OCI-LY7 (cell line): ENCODE measurements around the gene ST3GAL3. TPM values are rescaled to one million over a fixed set of nuclear protein-coding genes. Genes with fewer than 3 reads are reported as not detected.

Source experiments
- BruUV-seq: library from RNA; stranded (reverse); fragments of 400-500 nt; replicated peaks from 2 replicates; lab custom pipeline; 2021; lab: Mats Ljungman, UMichigan
- CTCF ChIA-PET: fragments of 300-600 bp; sonication (Branson Sonifier 250); formaldehyde crosslinking; loops from one replicate; lab custom pipeline; 2022; ENCODE audit warnings: antibody characterized with exemption; ENCODE audit not compliant: unreplicated experiment; lab: Charles Lee
- POLR2A ChIA-PET: fragments of 300-600 bp; sonication (Branson Sonifier 250); formaldehyde crosslinking; loops from one replicate; lab custom pipeline; 2022; ENCODE audit warnings: antibody characterized with exemption; lab: Charles Lee
- DNase-seq: peaks from one replicate; pipeline ENCODE4 v3.0.0-alpha.2; 2015; ENCODE audit warnings: low spot score
- H2AFZ ChIP-seq: fragments of 200-600 bp; sonication (generic), shearing (Covaris generic); 2 replicates; pipeline ENCODE4 v1.6.1; 2014; ENCODE audit warnings: mild to moderate bottlenecking, antibody characterized with exemption, low read length, moderate library complexity
- H3K27ac ChIP-seq: fragments of 200-600 bp; sonication (generic); 2 replicates; pipeline ENCODE4 v1.5.1; 2014; ENCODE audit warnings: mixed run types, low read depth, mild to moderate bottlenecking, moderate library complexity, low read length, inconsistent platforms; ENCODE audit not compliant: poor library complexity, severe bottlenecking
- H3K36me3 ChIP-seq: fragments of 200-600 bp; sonication (generic); 2 replicates; pipeline ENCODE4 v1.6.1; 2014; ENCODE audit warnings: mild to moderate bottlenecking, antibody characterized with exemption, low read length, moderate library complexity, mixed read lengths; ENCODE audit not compliant: insufficient read depth
- H3K4me1 ChIP-seq: fragments of 200-600 bp; sonication (generic); 2 replicates; pipeline ENCODE4 v1.5.1; 2014; ENCODE audit warnings: mild to moderate bottlenecking, low read length; ENCODE audit not compliant: insufficient read depth, poor library complexity, severe bottlenecking
- H3K4me2 ChIP-seq: fragments of 200-600 bp; sonication (generic); 2 replicates; pipeline ENCODE4 v1.6.1; 2014; ENCODE audit warnings: mild to moderate bottlenecking, low read length
- H3K4me3 ChIP-seq: fragments of 200-600 bp; sonication (generic); 2 replicates; pipeline ENCODE4 v1.5.1; 2014; ENCODE audit warnings: mild to moderate bottlenecking, low read depth, low read length; ENCODE audit not compliant: poor library complexity, severe bottlenecking
- H3K79me2 ChIP-seq: fragments of 200-600 bp; sonication (generic); 2 replicates; pipeline ENCODE4 v1.6.1; 2016; ENCODE audit warnings: low read depth, mild to moderate bottlenecking, low read length, moderate library complexity, mixed read lengths; ENCODE audit not compliant: insufficient read depth
- H3K9me2 ChIP-seq: fragments of 200-600 bp; sonication (generic); 2 replicates; pipeline ENCODE4 v1.6.1; 2016; ENCODE audit warnings: mild to moderate bottlenecking, low read length, mixed read lengths; ENCODE audit not compliant: insufficient read depth
- H3K9me3 ChIP-seq: fragments of 200-600 bp; sonication (generic); 2 replicates; pipeline ENCODE4 v1.6.1; 2014; ENCODE audit warnings: mild to moderate bottlenecking, mixed run types, low read length, mixed read lengths
- H4K20me1 ChIP-seq: fragments of 200-600 bp; sonication (generic); 2 replicates; pipeline ENCODE4 v1.6.1; 2014; ENCODE audit warnings: mild to moderate bottlenecking, antibody characterized with exemption, low read length, moderate library complexity, mixed read lengths; ENCODE audit not compliant: insufficient read depth
- EZH2phosphoT487 ChIP-seq: fragments of 200-600 bp; sonication (generic); IDR thresholded peaks from 2 replicates; pipeline ENCODE4 v1.6.1; 2018; ENCODE audit warnings: low read depth, borderline replicate concordance, mild to moderate bottlenecking, mixed run types, antibody characterized with exemption, low read length, moderate library complexity, mixed read lengths
- intact Hi-C: fragments of 100-400 bp; cut with micrococcal nuclease; formaldehyde crosslinking; loops from one replicate; pipeline ENCODE4 v1.10.0; 2022; ENCODE audit not compliant: unreplicated experiment
- total RNA-seq, 2 experiments: library from RNA; depleted of rRNA in 1 of 2; stranded (reverse); fragments of >200 nt in 1 of 2; shearing (Covaris generic) in 1 of 2; gene quantifications; 2 replicates each; pipeline ENCODE4 v1.2.3, GENCODE V29; 2014 to 2022
- TF ChIP-seq, protein P1 (sequence below): fragments of 200-600 bp; sonication (generic); conservative IDR thresholded peaks from 2 replicates; pipeline ENCODE4 v1.5.1; 2014; ENCODE audit warnings: mild to moderate bottlenecking, antibody characterized with exemption, low read length, moderate library complexity, mixed read lengths

ST3GAL3 gene
- total RNA-seq, 2 experiments from 2014 or later = 24.0 to 45.0 TPM

DNA sequence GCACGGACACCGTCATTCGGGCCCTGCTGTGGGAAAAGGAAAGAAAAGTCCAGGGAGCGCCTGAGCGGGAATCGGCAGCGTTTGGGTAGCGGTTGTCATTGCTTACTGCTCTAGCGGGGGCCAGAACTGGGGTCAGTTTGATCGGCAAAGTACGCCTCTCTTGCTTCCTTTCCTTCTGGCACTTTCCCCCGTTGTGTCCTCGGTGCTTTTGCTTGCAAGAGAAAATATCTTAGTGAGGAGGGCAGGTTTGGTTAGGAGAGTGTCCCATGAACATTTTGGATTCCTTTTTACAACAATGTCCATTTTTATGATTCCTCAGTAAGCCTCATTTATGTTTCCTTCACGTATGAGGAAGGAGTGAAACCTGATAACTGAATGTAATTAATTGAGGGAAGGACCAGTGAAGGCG lies 670 bp downstream of the ST3GAL3 start:
- H3K9me3 ChIP-seq = no peaks in the 10 kb centered on the region
- H3K9me2 ChIP-seq = no peaks in the 10 kb centered on the region
- peak overlapping the region; percentile 98 for H3K4me3 ChIP-seq
- intact Hi-C loops = no loop called here
- BruUV-seq = no TSS peak
- peaks cover 65% of the 10 kb centered on the region for H3K36me3 ChIP-seq
- TF ChIP-seq, protein P1, sequence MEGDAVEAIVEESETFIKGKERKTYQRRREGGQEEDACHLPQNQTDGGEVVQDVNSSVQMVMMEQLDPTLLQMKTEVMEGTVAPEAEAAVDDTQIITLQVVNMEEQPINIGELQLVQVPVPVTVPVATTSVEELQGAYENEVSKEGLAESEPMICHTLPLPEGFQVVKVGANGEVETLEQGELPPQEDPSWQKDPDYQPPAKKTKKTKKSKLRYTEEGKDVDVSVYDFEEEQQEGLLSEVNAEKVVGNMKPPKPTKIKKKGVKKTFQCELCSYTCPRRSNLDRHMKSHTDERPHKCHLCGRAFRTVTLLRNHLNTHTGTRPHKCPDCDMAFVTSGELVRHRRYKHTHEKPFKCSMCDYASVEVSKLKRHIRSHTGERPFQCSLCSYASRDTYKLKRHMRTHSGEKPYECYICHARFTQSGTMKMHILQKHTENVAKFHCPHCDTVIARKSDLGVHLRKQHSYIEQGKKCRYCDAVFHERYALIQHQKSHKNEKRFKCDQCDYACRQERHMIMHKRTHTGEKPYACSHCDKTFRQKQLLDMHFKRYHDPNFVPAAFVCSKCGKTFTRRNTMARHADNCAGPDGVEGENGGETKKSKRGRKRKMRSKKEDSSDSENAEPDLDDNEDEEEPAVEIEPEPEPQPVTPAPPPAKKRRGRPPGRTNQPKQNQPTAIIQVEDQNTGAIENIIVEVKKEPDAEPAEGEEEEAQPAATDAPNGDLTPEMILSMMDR = no peak
- no peak for TF ChIP-seq EZH2phosphoT487
- DNase-seq = no peak
- CTCF ChIA-PET = no interaction called here
- peaks cover 28% of the 10 kb centered on the region for H3K79me2 ChIP-seq
- peak overlapping the region; percentile 66 for H2AFZ ChIP-seq
- peak overlapping the region; percentile 56 for H3K27ac ChIP-seq
- POLR2A ChIA-PET = interaction anchor here (0.6 kb wide), 1 partner anchor 67 kb away, joined by 3 read pairs; no protein-coding TSS in a partner anchor
- H3K4me1 ChIP-seq = peaks cover 25% of the 10 kb centered on the region
- peak overlapping the region; percentile 83 for H3K4me2 ChIP-seq
- H4K20me1 ChIP-seq = no peaks in the 10 kb centered on the region

DNA sequence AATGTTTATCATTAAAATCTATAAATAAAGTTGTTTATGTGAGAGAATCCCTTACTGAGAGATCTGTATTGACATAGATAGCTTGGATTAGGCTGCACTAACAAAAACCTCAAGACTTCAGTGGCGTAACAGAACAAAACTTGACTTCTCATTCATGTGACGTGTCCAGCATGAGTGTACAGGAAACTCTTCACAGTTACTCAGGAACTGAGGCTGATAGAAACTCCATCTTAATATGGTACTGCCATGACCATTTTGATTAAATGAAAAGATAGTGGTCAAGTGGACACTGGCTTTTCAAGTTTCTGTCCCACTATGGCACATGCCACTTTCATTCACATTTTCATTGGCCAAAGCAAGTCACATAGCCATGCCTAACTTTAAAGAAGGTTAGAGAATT lies 3.7 kb downstream of the ST3GAL3 start:
- H4K20me1 ChIP-seq = no peaks in the 10 kb centered on the region; the same call in 1 of the 2 replicates
- intact Hi-C loops = no loop called here
- no peaks in the 10 kb centered on the region for H3K9me3 ChIP-seq
- peaks cover 35% of the 10 kb centered on the region for H3K36me3 ChIP-seq
- no peak overlapping the region for H3K4me3 ChIP-seq
- peaks cover 20% of the 10 kb centered on the region for H3K4me1 ChIP-seq
- H3K4me2 ChIP-seq = no peak overlapping the region
- ChIA-PET POLR2A (no interaction called here), CTCF (no interaction called here)
- no TSS peak for BruUV-seq
- H2AFZ ChIP-seq = no peak overlapping the region
- TF ChIP-seq, protein P1 = no peak
- no peak for TF ChIP-seq EZH2phosphoT487
- no peak for DNase-seq
- no peak overlapping the region for H3K27ac ChIP-seq
- H3K9me2 ChIP-seq = no peaks in the 10 kb centered on the region
- peaks cover 28% of the 10 kb centered on the region for H3K79me2 ChIP-seq

DNA sequence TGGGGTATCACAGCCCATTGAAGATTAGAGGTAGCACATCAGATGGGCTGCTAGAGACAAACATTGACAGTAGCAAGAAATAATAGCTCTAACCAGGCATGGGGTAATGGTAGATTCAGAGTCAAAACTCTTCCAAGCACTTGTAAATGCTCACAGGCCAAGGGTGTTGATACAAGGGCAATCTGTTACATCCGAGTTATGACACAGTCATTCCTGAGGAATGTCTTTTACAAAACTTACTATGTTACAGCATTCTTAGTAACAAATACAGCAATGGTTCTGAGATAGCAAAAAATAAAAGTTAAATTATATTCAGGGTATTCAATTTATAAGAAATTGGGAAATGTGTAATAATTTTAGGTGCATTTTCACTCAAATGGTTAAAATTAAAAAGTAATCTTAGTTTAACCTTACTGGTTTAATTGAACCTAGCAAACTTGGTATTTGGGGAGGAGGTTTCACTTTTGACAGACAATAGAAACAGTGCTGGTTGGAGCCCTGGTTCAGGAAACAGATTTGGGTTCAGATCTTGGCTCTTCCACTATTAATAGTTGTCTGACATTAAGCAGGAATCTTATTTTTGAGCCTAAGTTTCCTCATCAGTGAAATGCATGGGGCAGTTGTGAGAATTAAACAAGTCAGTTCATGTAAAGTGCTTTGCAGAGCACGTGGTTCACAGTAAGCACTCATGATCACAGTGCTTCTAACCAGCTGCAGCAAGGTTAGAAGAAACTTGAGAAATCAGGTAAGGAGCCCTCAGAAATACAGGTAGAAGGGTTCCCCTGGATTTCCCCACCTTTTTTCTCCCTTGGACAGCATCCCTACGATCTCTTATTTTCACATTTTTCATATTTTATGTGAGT lies 4.4 kb downstream of the ST3GAL3 start:
- DNase-seq = no peak
- peaks cover 21% of the 10 kb centered on the region for H3K79me2 ChIP-seq

More for the DNA sequence above, 4.4 kb downstream of the ST3GAL3 start:
- Histone ChIP-seq H3K9me2 (no peaks in the 10 kb centered on the region), H3K4me3 (no peak overlapping the region), H2AFZ (no peak overlapping the region), H3K27ac (no peak overlapping the region), H3K4me2 (no peak overlapping the region), H3K4me1 (peaks cover 16% of the 10 kb centered on the region), H3K36me3 (peaks cover 35% of the 10 kb centered on the region), H3K9me3 (no peaks in the 10 kb centered on the region), H4K20me1 (no peaks in the 10 kb centered on the region; the same call in 1 of the 2 replicates)
- no peak for TF ChIP-seq EZH2phosphoT487
- TF ChIP-seq, protein P1 = no peak
- CTCF ChIA-PET = no interaction called here
- POLR2A ChIA-PET = no interaction called here
- intact Hi-C loops = no loop called here
- BruUV-seq = no TSS peak
